ENCODE results near the gene AOPEP. TPM values are rescaled to one million over a fixed set of nuclear protein-coding genes. Genes with fewer than 3 reads are reported as not detected.

AOPEP gene
- total RNA-seq, 1 experiment from 2014 or later: 15.0 TPM

GRCh38 chr9:94779031-94779430 lies 52.5 kb downstream of the AOPEP start:
- no peak overlapping the region for H2BK12ac ChIP-seq (ENCODE audit: insufficient read length, low read depth, low read length)
- H3K27ac Mint-ChIP-seq: 0 out of 7 replicates have a peak overlapping the region, but pooled peaks of 1 of the 3 experiments have one; percentile 34
- H4K20me1 ChIP-seq (ENCODE audit: control insufficient read depth, insufficient read depth, insufficient read length): no peaks in the 10 kb centered on the region
- H3K27me3 Mint-ChIP-seq (ENCODE audit: low read depth): no peaks in the 10 kb centered on the region
- no peak overlapping the region for H4K8ac ChIP-seq (replicated peaks; ENCODE audit: insufficient read length, low read depth, low read length)
- H3K9me3 Mint-ChIP-seq: no peaks in the 10 kb centered on the region
- no peak overlapping the region for H3K23ac ChIP-seq (ENCODE audit: insufficient read length, low read depth, low read length)
- H2AFZ ChIP-seq (ENCODE audit: low read length): no peak overlapping the region
- no peak for DNase-seq
- H3K79me1 ChIP-seq (ENCODE audit: insufficient read depth, low read depth, low read length, poor library complexity, severe bottlenecking): no peaks in the 10 kb centered on the region
- H3K4me1 ChIP-seq (ENCODE audit: insufficient read depth, low read length): no peaks in the 10 kb centered on the region
- H3K9ac ChIP-seq (ENCODE audit: extremely low read depth, insufficient read length, low read length): no peak overlapping the region
- H3T11ph ChIP-seq (ENCODE audit: low read length): no peak overlapping the region
- no peaks in the 10 kb centered on the region for H3K23me2 ChIP-seq (ENCODE audit: insufficient read length, low read depth, low read length, poor library complexity, severe bottlenecking)
- no peak overlapping the region for H4K5ac ChIP-seq (ENCODE audit: insufficient read length, low read depth, low read length)
- no peak overlapping the region for H3K27ac ChIP-seq (ENCODE audit: insufficient read length, low read depth, low read length)
- H3K4me2 ChIP-seq (ENCODE audit: insufficient read depth, insufficient read length, low read length): no peak overlapping the region
- TF ChIP-seq CTCF (conservative IDR thresholded peaks at IDR 0.05): no peak
- no peak overlapping the region for H3K4me3 Mint-ChIP-seq
- H3K14ac ChIP-seq (ENCODE audit: insufficient read depth, low read length): no peak overlapping the region
- no peaks in the 10 kb centered on the region for H3K79me2 ChIP-seq (ENCODE audit: insufficient read depth, low read length)
- peaks cover 3% of the 10 kb centered on the region in 2 experiments; a peak in 2 of 4 replicates for H3K4me1 Mint-ChIP-seq
- no CpG with 5 or more reads among the region's 2 CpGs for WGBS (ENCODE audit: extremely low coverage, insufficient read length, low lambda C conversion rate)
- no peaks in the 10 kb centered on the region for H3K9me3 ChIP-seq (ENCODE audit: control insufficient read depth, low read depth, low read length)
- no peak overlapping the region for H3K56ac ChIP-seq (ENCODE audit: insufficient read length, low read depth, low read length)
- H2BK15ac ChIP-seq (ENCODE audit: low read depth, low read length): no peak overlapping the region
- no peak overlapping the region for H2AK5ac ChIP-seq (ENCODE audit: insufficient read length, low read length)
- no peaks in the 10 kb centered on the region for H3K36me3 Mint-ChIP-seq (ENCODE audit: insufficient read depth in 1 of 3, low read depth in 3 of 3)
- H2BK20ac ChIP-seq (ENCODE audit: low read depth, low read length, poor library complexity, severe bottlenecking): no peak overlapping the region
- H2BK5ac ChIP-seq (ENCODE audit: insufficient read length, low read length): no peak overlapping the region
- H3K27me3 ChIP-seq (ENCODE audit: insufficient read depth, low read length): no peaks in the 10 kb centered on the region
- H4K91ac ChIP-seq (ENCODE audit: insufficient read length, low read depth, low read length): no peak overlapping the region
- no peak overlapping the region for H2BK120ac ChIP-seq (ENCODE audit: low read depth, low read length, poor library complexity, severe bottlenecking)
- no peak overlapping the region for H3K4ac ChIP-seq (ENCODE audit: low read depth, low read length)
- no peak overlapping the region for H3K18ac ChIP-seq (ENCODE audit: insufficient read length, low read depth, low read length)
